Chondrocyte (in vitro differentiated cells): ENCODE results near the gene SLC8A1. TPM values are rescaled to one million over a fixed set of nuclear protein-coding genes. Genes with fewer than 3 reads are reported as not detected.

ENCODE experiments used
- DNase-seq: peaks from one replicate; pipeline ENCODE4 v3.0.0; 2021; ENCODE audit warnings: mixed read lengths, low spot score
- H3K27ac Mint-ChIP-seq: one replicate; pipeline ENCODE4 v1.8.0; 2021; ENCODE audit warnings: mild to moderate bottlenecking, moderate library complexity, mixed read lengths; ENCODE audit not compliant: unreplicated experiment
- H3K27me3 Mint-ChIP-seq: 2 replicates; pipeline ENCODE4 v1.8.0; 2021; ENCODE audit warnings: low read depth, mixed read lengths
- H3K36me3 Mint-ChIP-seq: 2 replicates; pipeline ENCODE4 v1.8.0; 2021; ENCODE audit warnings: low read depth, mixed read lengths
- H3K4me1 Mint-ChIP-seq: 2 replicates; pipeline ENCODE4 v1.8.0; 2021; ENCODE audit warnings: low read depth, mild to moderate bottlenecking, mixed read lengths
- H3K4me3 Mint-ChIP-seq: one replicate; pipeline ENCODE4 v1.8.0; 2021; ENCODE audit warnings: mild to moderate bottlenecking, moderate library complexity, mixed read lengths; ENCODE audit not compliant: unreplicated experiment
- H3K9me3 Mint-ChIP-seq: 2 replicates; pipeline ENCODE4 v1.8.0; 2021; ENCODE audit warnings: low read depth, mixed read lengths
- CTCF ChIP-seq: fragments of 200-600 bp; sonication (generic); IDR thresholded peaks from 2 replicates; pipeline ENCODE4 v1.5.0; 2021; ENCODE audit warnings: antibody characterized with exemption, mild to moderate bottlenecking, moderate library complexity
- total RNA-seq: library from RNA; stranded (reverse); gene quantifications from 3 replicates; pipeline ENCODE4 v1.2.1, GENCODE V29; 2021

SLC8A1 gene
- total RNA-seq, 1 donor from 2014 or later = 53.7 TPM

- Mint-ChIP-seq H3K36me3 (no peaks in the 10 kb centered on the region), H3K27ac (peak overlapping the region; percentile 88), H3K4me1 (peaks cover 90% of the 10 kb centered on the region), H3K27me3 (no peaks in the 10 kb centered on the region), H3K9me3 (peaks cover 8% of the 10 kb centered on the region), H3K4me3 (no peak overlapping the region)
- no peak for DNase-seq
- no peak for TF ChIP-seq CTCF
Measured at GRCh38 chr2:40102447-40102846, 349.4 kb downstream of the SLC8A1 start.

- DNase-seq = no peak
- peak overlapping the region; percentile 85 for H3K27ac Mint-ChIP-seq
- H3K36me3 Mint-ChIP-seq = no peaks in the 10 kb centered on the region
- peaks cover 93% of the 10 kb centered on the region for H3K4me1 Mint-ChIP-seq
- no peaks in the 10 kb centered on the region for H3K27me3 Mint-ChIP-seq
- no peak for TF ChIP-seq CTCF
- no peak overlapping the region for H3K4me3 Mint-ChIP-seq
- peaks cover 8% of the 10 kb centered on the region for H3K9me3 Mint-ChIP-seq
Measured at GRCh38 chr2:40101131-40101575, 350.7 kb downstream of the SLC8A1 start.

GRCh38 chr2:40100676-40101075, 351.2 kb downstream of the SLC8A1 start:
- TF ChIP-seq CTCF = no peak

GRCh38 chr2:40098786-40099470, 353.0 kb downstream of the SLC8A1 start:
- Mint-ChIP-seq H3K4me1 (peaks cover 90% of the 10 kb centered on the region), H3K4me3 (no peak overlapping the region), H3K27ac (no peak overlapping the region), H3K36me3 (no peaks in the 10 kb centered on the region), H3K9me3 (peaks cover 3% of the 10 kb centered on the region), H3K27me3 (no peaks in the 10 kb centered on the region)
- TF ChIP-seq CTCF = no peak
- DNase-seq = no peak

More at GRCh38 chr2:40100676-40101075, 351.2 kb downstream of the SLC8A1 start:
- no peak for DNase-seq
- Mint-ChIP-seq H3K27ac (peak overlapping the region; percentile 85), H3K9me3 (peaks cover 8% of the 10 kb centered on the region), H3K4me3 (no peak overlapping the region), H3K36me3 (no peaks in the 10 kb centered on the region), H3K27me3 (no peaks in the 10 kb centered on the region), H3K4me1 (peaks cover 91% of the 10 kb centered on the region)

- no peaks in the 10 kb centered on the region for H3K36me3 Mint-ChIP-seq
- H3K4me3 Mint-ChIP-seq = no peak overlapping the region
- no peak for TF ChIP-seq CTCF
- H3K4me1 Mint-ChIP-seq = peaks cover 90% of the 10 kb centered on the region
- no peaks in the 10 kb centered on the region for H3K9me3 Mint-ChIP-seq
- H3K27me3 Mint-ChIP-seq = no peaks in the 10 kb centered on the region
- H3K27ac Mint-ChIP-seq = no peak overlapping the region
- no peak for DNase-seq
Measured at GRCh38 chr2:40097691-40098385, 354.1 kb downstream of the SLC8A1 start.
